ENCODE data around the gene AATF.
"Not testable (repeated sequence)": the region's sequence is repeated elsewhere in the genome, so short reads cannot be mapped to it uniquely, and the experiment has no call there.

Gene AATF

DNA sequence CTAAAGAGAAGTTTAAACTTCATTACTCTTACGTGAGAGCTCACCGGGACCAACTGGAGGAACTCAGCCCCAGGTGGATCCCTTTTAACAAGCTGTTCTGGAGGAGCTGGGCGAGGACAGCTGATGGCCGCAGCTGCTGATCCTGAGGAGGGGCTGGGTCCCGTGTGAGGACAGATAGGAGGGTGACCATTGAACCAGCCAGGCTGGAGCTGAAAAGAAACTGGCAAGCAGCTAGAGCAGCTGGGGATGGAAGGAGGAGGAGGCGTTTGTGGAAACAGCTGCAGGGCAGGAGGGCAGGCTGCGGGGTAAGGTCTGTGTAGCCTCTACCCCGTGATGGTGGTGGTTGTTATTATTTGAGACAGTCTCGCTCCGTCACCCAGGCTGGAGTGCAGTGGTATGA, 119.5 kb downstream of the AATF start:
- TF ChIP-seq, protein P1, sequence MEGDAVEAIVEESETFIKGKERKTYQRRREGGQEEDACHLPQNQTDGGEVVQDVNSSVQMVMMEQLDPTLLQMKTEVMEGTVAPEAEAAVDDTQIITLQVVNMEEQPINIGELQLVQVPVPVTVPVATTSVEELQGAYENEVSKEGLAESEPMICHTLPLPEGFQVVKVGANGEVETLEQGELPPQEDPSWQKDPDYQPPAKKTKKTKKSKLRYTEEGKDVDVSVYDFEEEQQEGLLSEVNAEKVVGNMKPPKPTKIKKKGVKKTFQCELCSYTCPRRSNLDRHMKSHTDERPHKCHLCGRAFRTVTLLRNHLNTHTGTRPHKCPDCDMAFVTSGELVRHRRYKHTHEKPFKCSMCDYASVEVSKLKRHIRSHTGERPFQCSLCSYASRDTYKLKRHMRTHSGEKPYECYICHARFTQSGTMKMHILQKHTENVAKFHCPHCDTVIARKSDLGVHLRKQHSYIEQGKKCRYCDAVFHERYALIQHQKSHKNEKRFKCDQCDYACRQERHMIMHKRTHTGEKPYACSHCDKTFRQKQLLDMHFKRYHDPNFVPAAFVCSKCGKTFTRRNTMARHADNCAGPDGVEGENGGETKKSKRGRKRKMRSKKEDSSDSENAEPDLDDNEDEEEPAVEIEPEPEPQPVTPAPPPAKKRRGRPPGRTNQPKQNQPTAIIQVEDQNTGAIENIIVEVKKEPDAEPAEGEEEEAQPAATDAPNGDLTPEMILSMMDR (IDR thresholded peaks at IDR 0.05; ENCODE audit: low read depth, low read length, missing control alignments): no peak
- H3K4me3 ChIP-seq (replicated peaks; ENCODE audit: low read depth, low read length): no peak overlapping the region
- DNase-seq (ENCODE audit: extremely low read depth, low read depth): no peak

DNA sequence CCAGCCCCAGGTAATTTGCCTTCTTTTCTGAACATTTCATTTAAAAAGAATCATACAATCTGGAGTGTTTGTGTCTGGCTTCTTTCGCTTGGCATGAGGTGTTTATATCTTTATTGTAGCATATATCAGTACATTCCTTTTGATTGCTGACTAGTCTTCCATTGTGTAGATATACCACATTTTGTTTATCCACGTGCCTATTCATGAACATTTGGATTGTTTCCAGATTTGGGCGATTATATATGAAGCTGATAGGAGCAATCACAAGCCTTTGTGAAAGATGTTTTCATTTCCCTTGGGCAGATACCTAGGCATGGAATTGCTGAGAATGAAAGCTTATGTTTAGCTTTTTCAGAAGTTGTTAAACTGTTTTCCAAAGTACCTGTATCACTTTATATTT, 120.3 kb downstream of the AATF start:
- TF ChIP-seq, protein P1 (IDR thresholded peaks at IDR 0.05; ENCODE audit: low read depth, low read length, missing control alignments): no peak
- H3K4me3 ChIP-seq (replicated peaks; ENCODE audit: low read depth, low read length): no peak overlapping the region
- no peak for DNase-seq (ENCODE audit: extremely low read depth, low read depth)

DNA sequence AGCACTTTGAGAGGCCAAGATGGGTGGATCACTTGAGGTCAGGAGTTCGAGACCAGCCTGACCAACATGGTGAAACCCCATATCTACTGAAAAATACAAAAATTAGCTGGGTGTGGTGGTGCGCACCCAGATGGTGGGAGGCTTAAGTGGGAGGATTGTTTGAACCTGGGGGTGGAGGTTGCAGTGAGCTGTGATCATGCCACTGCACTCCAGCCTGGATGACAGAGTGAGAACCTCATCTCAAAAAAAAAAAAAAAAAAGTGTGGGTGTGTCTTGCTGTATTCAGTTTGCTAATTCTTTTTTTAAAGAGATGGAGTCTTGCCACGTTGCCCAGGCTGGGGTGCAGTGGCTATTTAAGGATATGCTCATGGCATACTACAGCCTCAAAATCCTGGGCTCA, 124.7 kb downstream of the AATF start:
- H3K4me3 ChIP-seq (replicated peaks; ENCODE audit: low read depth, low read length); DNase-seq (ENCODE audit: extremely low read depth, low read depth): not testable (repeated sequence)

DNA sequence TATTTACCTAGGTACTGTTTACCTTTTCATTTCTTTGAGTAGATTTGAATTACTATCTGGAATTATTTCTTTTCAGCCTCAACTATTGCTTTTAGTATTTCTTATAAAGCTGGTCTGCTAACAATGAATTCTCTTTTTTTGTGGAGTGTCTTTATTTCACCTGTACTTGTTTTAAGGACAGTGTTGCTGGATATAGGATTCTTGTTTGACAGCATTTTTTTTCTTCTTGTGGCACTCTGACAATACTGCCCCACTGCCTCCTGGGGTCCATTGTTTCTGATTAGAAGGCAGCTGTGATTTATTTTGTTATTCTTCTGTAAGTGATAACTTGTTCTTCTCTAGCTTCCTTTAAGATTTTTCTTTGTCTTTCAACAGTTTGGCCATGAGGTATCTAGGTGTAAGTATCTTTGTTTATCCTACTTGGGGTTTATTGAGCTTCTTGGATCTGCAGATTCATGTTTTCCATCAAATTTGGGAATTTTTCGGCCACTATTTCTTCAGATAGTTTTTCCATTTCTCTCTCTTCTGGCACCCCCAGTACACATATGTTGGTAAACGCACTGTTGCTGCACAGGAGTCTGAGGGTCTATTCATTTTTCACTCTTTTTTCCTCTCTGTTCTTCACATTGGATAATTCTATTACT, 130.4 kb downstream of the AATF start:
- TF ChIP-seq, protein P1 (IDR thresholded peaks at IDR 0.05; ENCODE audit: low read depth, low read length, missing control alignments): no peak
- no peak for DNase-seq (ENCODE audit: extremely low read depth, low read depth)
- no peak overlapping the region for H3K4me3 ChIP-seq (replicated peaks; ENCODE audit: low read depth, low read length)

DNA sequence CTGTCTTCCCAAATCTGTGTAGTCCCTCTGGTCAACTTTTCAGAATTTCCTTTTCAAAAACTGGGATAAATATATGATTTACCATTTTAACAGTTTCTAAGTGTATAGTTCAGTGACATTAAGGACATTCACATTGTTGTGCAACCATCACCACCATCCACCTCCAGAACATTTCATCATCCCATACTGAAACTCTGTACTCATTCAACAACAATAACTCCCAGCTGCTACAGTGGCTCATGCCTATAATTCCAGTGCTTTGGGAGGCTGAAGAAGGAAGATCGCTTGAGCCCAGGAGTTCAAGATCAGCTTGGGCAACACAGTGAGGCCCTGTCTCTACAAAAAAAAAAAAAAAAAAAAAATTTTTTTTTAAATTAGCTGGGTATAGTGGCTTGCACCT, 131.0 kb downstream of the AATF start:
- TF ChIP-seq, protein P1 (IDR thresholded peaks at IDR 0.05; ENCODE audit: low read depth, low read length, missing control alignments): no peak
- DNase-seq (ENCODE audit: extremely low read depth, low read depth): no peak

DNA sequence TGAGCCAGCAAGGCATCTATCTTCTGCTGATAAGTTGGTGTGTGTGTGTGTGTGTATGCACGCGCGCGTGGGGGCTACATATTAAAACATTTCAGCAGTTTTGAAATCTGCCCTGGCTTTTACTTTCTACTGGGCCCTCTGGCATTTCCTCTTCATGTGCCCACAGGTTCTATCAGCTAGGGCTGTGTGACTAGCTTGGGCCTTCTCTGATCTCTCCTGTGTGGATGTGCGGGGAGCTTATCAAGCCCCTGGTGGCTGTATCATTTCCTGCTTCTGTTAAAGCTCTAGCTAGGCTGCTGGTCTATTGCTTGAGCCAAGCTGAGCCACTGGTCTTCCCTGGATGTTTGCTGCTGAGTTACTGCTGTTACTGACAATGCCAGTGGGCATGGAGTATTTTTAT, 132.5 kb downstream of the AATF start:
- H3K4me3 ChIP-seq (replicated peaks; ENCODE audit: low read depth, low read length): no peak overlapping the region
- no peak for DNase-seq (ENCODE audit: extremely low read depth, low read depth)
- TF ChIP-seq, protein P1 (IDR thresholded peaks at IDR 0.05; ENCODE audit: low read depth, low read length, missing control alignments): no peak

More for the DNA sequence above, 131.0 kb downstream of the AATF start:
- no peak overlapping the region for H3K4me3 ChIP-seq (replicated peaks; ENCODE audit: low read depth, low read length)

DNA sequence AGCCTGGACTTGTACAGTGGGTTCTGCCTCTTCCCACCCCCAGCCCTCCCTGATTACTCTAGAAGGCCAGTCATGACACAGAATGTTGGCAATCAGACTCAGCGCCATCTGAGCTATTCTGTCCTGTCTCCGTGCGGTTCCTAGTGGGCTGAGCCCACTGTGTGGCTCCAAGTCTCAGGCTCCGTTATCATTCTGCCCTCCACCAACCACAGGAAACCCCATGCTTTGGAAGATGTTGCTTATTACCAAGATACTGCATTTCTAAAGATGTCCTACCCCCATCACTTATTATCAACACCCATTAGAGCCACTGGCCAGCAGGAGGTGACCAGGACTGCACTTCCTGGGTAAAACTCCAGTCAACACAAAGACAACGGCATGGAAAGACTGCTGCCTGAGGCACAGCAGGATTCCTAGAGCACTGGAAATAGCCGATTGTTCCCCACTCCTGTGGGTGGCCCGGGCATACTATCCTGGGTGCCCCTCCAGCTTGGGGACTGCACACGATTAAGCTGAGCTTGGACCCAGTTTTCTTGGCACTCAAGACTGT, 133.6 kb downstream of the AATF start:
- no peak for DNase-seq (ENCODE audit: extremely low read depth, low read depth)
- TF ChIP-seq, protein P1 (IDR thresholded peaks at IDR 0.05; ENCODE audit: low read depth, low read length, missing control alignments): no peak
- no peak overlapping the region for H3K4me3 ChIP-seq (replicated peaks; ENCODE audit: low read depth, low read length)

Data from HFF-Myc (cell line).